Activated CD8-positive, alpha-beta memory T cell treated with anti-CD3 and anti-CD28 coated beads for 36 hours (primary cell): ENCODE measurements around the gene IFNG-AS1. TPM values are rescaled to one million over a fixed set of nuclear protein-coding genes. Genes with fewer than 3 reads are reported as not detected.

Source experiments
- CTCF ChIA-PET: fragments of 350-600 bp; sonication (Branson Sonifier 250); formaldehyde crosslinking; loops from one replicate; lab custom pipeline; 2021; ENCODE audit warnings: antibody characterized with exemption; lab: Charles Lee
- POLR2A ChIA-PET: fragments of 350-600 bp; sonication (Branson Sonifier 250); formaldehyde crosslinking; loops from one replicate; lab custom pipeline; 2021; ENCODE audit warnings: antibody characterized with exemption; lab: Charles Lee
- total RNA-seq, 2 experiments: library from RNA; stranded (reverse); gene quantifications; one replicate each; pipeline ENCODE4 v1.2.3, GENCODE V29; 2021

The IFNG-AS1 gene
- total RNA-seq, 2 experiments from 2014 or later = 0.46 to 0.57 TPM

DNA sequence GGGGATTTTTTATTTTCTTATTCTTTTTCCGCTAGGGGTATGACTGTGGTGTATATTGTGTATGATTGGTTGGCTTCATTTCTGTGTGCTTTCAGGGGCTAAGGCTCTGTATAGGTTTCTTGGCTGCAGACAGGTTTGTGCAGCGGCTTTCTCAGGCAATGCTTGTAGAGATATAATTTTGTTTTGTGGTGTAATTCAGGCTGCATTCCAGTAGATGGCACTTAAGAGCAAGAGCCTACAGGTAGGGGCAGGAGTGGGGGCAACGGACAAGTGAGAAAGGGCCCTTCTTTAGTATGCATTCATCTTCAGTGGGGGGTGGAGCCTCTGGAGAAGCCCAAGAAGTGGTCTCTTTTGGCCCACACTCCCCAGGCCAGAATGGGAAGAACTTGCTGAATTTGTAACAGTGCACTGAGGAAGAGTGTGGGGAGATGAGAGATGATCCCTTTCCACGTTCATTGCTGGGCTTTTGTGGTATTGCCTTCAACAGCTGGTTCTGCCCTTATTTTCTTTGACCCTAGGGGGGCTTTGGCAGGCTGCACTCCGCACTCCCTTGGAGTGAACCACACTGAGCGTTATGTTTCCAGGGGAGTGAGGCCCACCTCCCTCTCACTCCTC lies 78.6 kb downstream of the IFNG-AS1 start:
- POLR2A ChIA-PET = no interaction called here

DNA sequence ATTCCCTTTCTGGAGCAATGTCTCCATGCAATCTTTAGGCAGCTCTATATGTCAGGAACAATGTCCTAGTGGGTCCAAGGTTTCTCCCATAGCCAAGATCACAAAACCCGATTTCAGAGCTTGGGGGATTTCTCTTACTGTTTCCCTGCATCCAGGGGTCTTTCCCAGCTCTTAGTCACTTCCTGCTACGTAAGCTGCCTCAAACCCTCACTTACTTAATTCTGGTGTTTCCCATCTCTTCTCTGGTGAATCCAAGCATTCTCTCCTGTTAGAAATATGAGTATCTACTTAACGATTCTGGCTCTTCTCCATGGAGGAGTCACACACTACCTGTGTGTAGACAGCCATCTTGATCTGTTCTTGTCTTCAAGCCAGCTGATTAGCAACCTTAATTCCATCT lies 80.0 kb downstream of the IFNG-AS1 start:
- CTCF ChIA-PET = interaction anchor here (0.9 to 1.3 kb wide), 2 partner anchors 10 to 29 kb away, joined by 3 to 4 read pairs; no protein-coding TSS in a partner anchor
- POLR2A ChIA-PET = no interaction called here

More for the DNA sequence above, 78.6 kb downstream of the IFNG-AS1 start:
- CTCF ChIA-PET = interaction anchor here (1.1 kb wide), 2 partner anchors 41 to 52 kb away, joined by 3 read pairs; no protein-coding TSS in a partner anchor

Other genes starting within 250 kb of the IFNG-AS1 start
- 100 to 1,000 TPM; 499 to 502 TPM for gene IFNG, start 170.3 kb downstream of the IFNG-AS1 start, total RNA-seq
- gene IL26, start 236.4 kb downstream of the IFNG-AS1 start, total RNA-seq = 1 to 10 TPM in 1 of 2 experiments, under 1 TPM in 1; 0.50 to 1.2 TPM